Type B pancreatic cell (in vitro differentiated cells): ENCODE measurements around the gene WDR48. TPM values are rescaled to one million over a fixed set of nuclear protein-coding genes. Genes with fewer than 3 reads are reported as not detected.

Source experiments
- DNase-seq: peaks from one replicate; pipeline ENCODE4 v3.0.0; 2021; ENCODE audit warnings: mixed read lengths; ENCODE audit not compliant: unreplicated experiment; ENCODE audit errors: extremely low spot score
- H3K27ac Mint-ChIP-seq: 2 replicates; pipeline ENCODE4 v1.8.0; 2021; ENCODE audit warnings: mild to moderate bottlenecking, mixed read lengths
- H3K27me3 Mint-ChIP-seq: 2 replicates; pipeline ENCODE4 v1.8.0; 2021; ENCODE audit warnings: mixed read lengths
- H3K36me3 Mint-ChIP-seq: 2 replicates; pipeline ENCODE4 v1.8.0; 2021; ENCODE audit warnings: mixed read lengths
- H3K4me1 Mint-ChIP-seq: one replicate; pipeline ENCODE4 v1.8.0; 2021; ENCODE audit warnings: mixed read lengths; ENCODE audit not compliant: unreplicated experiment
- H3K4me3 Mint-ChIP-seq: 2 replicates; pipeline ENCODE4 v1.8.0; 2021; ENCODE audit warnings: mild to moderate bottlenecking, mixed read lengths
- H3K9me3 Mint-ChIP-seq: 2 replicates; pipeline ENCODE4 v1.8.0; 2021; ENCODE audit warnings: mixed read lengths
- CTCF ChIP-seq: fragments of 200-600 bp; sonication (generic); conservative IDR thresholded peaks from 2 replicates; pipeline ENCODE4 v1.5.0; 2021; ENCODE audit warnings: antibody characterized with exemption, mild to moderate bottlenecking
- total RNA-seq: library from RNA; stranded (reverse); gene quantifications from 2 replicates; pipeline ENCODE4 v1.2.1, GENCODE V29; 2021; ENCODE audit warnings: low replicate concordance

WDR48 gene
- total RNA-seq, 1 donor from 2014 or later = 61.4 TPM

- Mint-ChIP-seq H3K4me3 (no peak overlapping the region), H3K27me3 (no peaks in the 10 kb centered on the region)
Observed at GRCh38 chr3:39101022-39101689, 49.3 kb downstream of the WDR48 start.

GRCh38 chr3:39102504-39103323, 50.9 kb downstream of the WDR48 start:
- H3K27ac Mint-ChIP-seq = peak overlapping the region; percentile 7
- H3K4me3 Mint-ChIP-seq = peak overlapping the region; percentile 55
- TF ChIP-seq CTCF = no peak
- DNase-seq = no peak
- H3K9me3 Mint-ChIP-seq = no peaks in the 10 kb centered on the region
- H3K4me1 Mint-ChIP-seq = peaks cover 21% of the 10 kb centered on the region
- H3K36me3 Mint-ChIP-seq = peaks cover 16% of the 10 kb centered on the region
- H3K27me3 Mint-ChIP-seq = no peaks in the 10 kb centered on the region

More at GRCh38 chr3:39101022-39101689, 49.3 kb downstream of the WDR48 start:
- Mint-ChIP-seq H3K36me3 (peaks cover 13% of the 10 kb centered on the region), H3K4me1 (peaks cover 14% of the 10 kb centered on the region), H3K27ac (no peak overlapping the region), H3K9me3 (no peaks in the 10 kb centered on the region)
- peak; percentile 71 for TF ChIP-seq CTCF
- no peak for DNase-seq

- Mint-ChIP-seq H3K4me1 (peaks cover 23% of the 10 kb centered on the region), H3K9me3 (no peaks in the 10 kb centered on the region), H3K4me3 (no peak overlapping the region), H3K27ac (no peak overlapping the region), H3K27me3 (no peaks in the 10 kb centered on the region), H3K36me3 (peaks cover 16% of the 10 kb centered on the region)
- DNase-seq = no peak
- TF ChIP-seq CTCF = no peak
Observed at GRCh38 chr3:39103324-39103693, 51.5 kb downstream of the WDR48 start.

GRCh38 chr3:39103791-39104552, 52.2 kb downstream of the WDR48 start:
- H3K4me1 Mint-ChIP-seq = peaks cover 29% of the 10 kb centered on the region
- no peak overlapping the region for H3K27ac Mint-ChIP-seq

More at GRCh38 chr3:39103791-39104552, 52.2 kb downstream of the WDR48 start:
- no peak for DNase-seq
- Mint-ChIP-seq H3K4me3 (no peak overlapping the region), H3K9me3 (no peaks in the 10 kb centered on the region), H3K27me3 (no peaks in the 10 kb centered on the region), H3K36me3 (peaks cover 16% of the 10 kb centered on the region)
- TF ChIP-seq CTCF = no peak
